Liver (tissue), 9 donors: ENCODE data around the gene SLC39A3. TPM values are rescaled to one million over a fixed set of nuclear protein-coding genes. Genes with fewer than 3 reads are reported as not detected.

ENCODE experiments used
- DNase-seq: peaks from one replicate; pipeline ENCODE4 v3.0.0-alpha.2; 2017; ENCODE audit warnings: low spot score
- H3K27ac ChIP-seq, 2 donors: one replicate each; pipeline ENCODE4 v1.7.0; 2013; ENCODE audit warnings: inconsistent platforms in 2 of 2, low read length in 2 of 2, control low read depth in 1 of 2, low read depth in 1 of 2, mild to moderate bottlenecking in 1 of 2
- H3K27me3 ChIP-seq, 4 donors: one replicate each; pipeline versions ENCODE4 v1.6.1 to v1.7.0; 2013; ENCODE audit warnings: low read length in 3 of 4, inconsistent platforms in 1 of 4, mild to moderate bottlenecking in 1 of 4, moderate library complexity in 1 of 4; ENCODE audit not compliant: control insufficient read depth in 4 of 4, insufficient read depth in 4 of 4
- H3K36me3 ChIP-seq, 4 donors: one replicate each; pipeline versions ENCODE4 v1.6.1 to v1.7.0; 2013; ENCODE audit warnings: low read length in 3 of 4, mild to moderate bottlenecking in 3 of 4, low read depth in 1 of 4, moderate library complexity in 1 of 4; ENCODE audit not compliant: control insufficient read depth in 4 of 4, insufficient read depth in 3 of 4
- H3K4me1 ChIP-seq, 4 donors: one replicate each; pipeline versions ENCODE4 v1.6.1 to v1.7.0; 2013; ENCODE audit warnings: low read length in 3 of 4, mild to moderate bottlenecking in 3 of 4, moderate library complexity in 1 of 4; ENCODE audit not compliant: control insufficient read depth in 4 of 4, insufficient read depth in 4 of 4
- H3K4me3 ChIP-seq, 3 donors: one replicate each; pipeline versions ENCODE4 v1.6.1 to v1.7.0; 2013; ENCODE audit warnings: low read length in 3 of 3, control low read depth in 1 of 3, low read depth in 1 of 3, mild to moderate bottlenecking in 1 of 3
- H3K9ac ChIP-seq, 2 donors: one replicate each; pipeline ENCODE4 v1.7.0; 2013; ENCODE audit warnings: low read length in 2 of 2, mild to moderate bottlenecking in 2 of 2, moderate library complexity in 2 of 2, control low read depth in 1 of 2, low read depth in 1 of 2
- H3K9me3 ChIP-seq, 4 donors: one replicate each; pipeline versions ENCODE4 v1.6.1 to v1.7.0; 2013; ENCODE audit warnings: low read length in 3 of 4; ENCODE audit not compliant: control insufficient read depth in 4 of 4
- ATF3 ChIP-seq: IDR thresholded peaks from 2 replicates; pipeline ENCODE4 v1.6.1; 2016; ENCODE audit warnings: antibody characterized with exemption
- EGR1 ChIP-seq, 2 donors: IDR thresholded peaks; 2 replicates each; pipeline ENCODE4 v1.6.1; 2016 to 2018; ENCODE audit warnings: antibody characterized with exemption in 2 of 2, low read depth in 2 of 2
- FOXA2 ChIP-seq: IDR thresholded peaks from 2 replicates; pipeline ENCODE4 v1.6.1; 2016; ENCODE audit warnings: antibody characterized with exemption
- HNF4A ChIP-seq, 2 donors: conservative IDR thresholded peaks; 2 replicates each; pipeline ENCODE4 v1.6.1; 2016; ENCODE audit warnings: antibody characterized with exemption in 2 of 2, mild to moderate bottlenecking in 2 of 2
- HNF4G ChIP-seq: IDR thresholded peaks from 2 replicates; pipeline ENCODE4 v1.6.1; 2016; ENCODE audit warnings: antibody characterized with exemption
- JUND ChIP-seq, 2 donors: IDR thresholded peaks; 2 replicates each; pipeline ENCODE4 v1.6.1; 2016; ENCODE audit warnings: antibody characterized with exemption in 2 of 2
- MAX ChIP-seq: IDR thresholded peaks from 2 replicates; pipeline ENCODE4 v1.6.1; 2016; ENCODE audit warnings: antibody characterized with exemption
- REST ChIP-seq: IDR thresholded peaks from 2 replicates; pipeline ENCODE4 v1.6.1; 2016; ENCODE audit warnings: antibody characterized with exemption, mild to moderate bottlenecking
- RXRA ChIP-seq, 2 donors: IDR thresholded peaks; 2 replicates each; pipeline ENCODE4 v1.6.1; 2017 to 2018; ENCODE audit warnings: antibody characterized with exemption in 2 of 2, mild to moderate bottlenecking in 1 of 2
- SP1 ChIP-seq: IDR thresholded peaks from 2 replicates; pipeline ENCODE4 v1.6.1; 2018; ENCODE audit warnings: antibody characterized with exemption, mild to moderate bottlenecking
- TAF1 ChIP-seq: conservative IDR thresholded peaks from 2 replicates; pipeline ENCODE4 v1.6.1; 2016; ENCODE audit warnings: antibody characterized with exemption, mild to moderate bottlenecking
- ZBTB33 ChIP-seq: IDR thresholded peaks from 2 replicates; pipeline ENCODE4 v1.6.1; 2016; ENCODE audit warnings: antibody characterized with exemption
- WGBS: extraction: QIAGEN DNeasy Blood & Tissue Kit; methylation state at CpG from one replicate; pipeline ENCODE4 v1.1.7; 2013; 5-methylcytosine and 5-hydroxymethylcytosine counted together
- polyA plus RNA-seq, 2 donors: library from polyadenylated mRNA; stranded (reverse) in 1 of 2; unstranded in 1 of 2; fragments of 200-250 nt in 1 of 2; fragments of >200 nt in 1 of 2; fragmentation: Nextera tagmentation in 1 of 2; extraction: Ambion mirVana in 1 of 2; gene quantifications; one replicate each; pipeline versions ENCODE4 v1.2.1 to v1.2.3, GENCODE V29; 2013 to 2015
- total RNA-seq, 2 donors: library from RNA; depleted of rRNA; stranded (reverse); fragments of >200 nt; gene quantifications; one replicate each; pipeline ENCODE4 v1.2.3, GENCODE V29; 2014
- donor health status: healthy.
- donor health status: healthy.
- donor health status: healthy.
- donor health status: healthy.
- donor health status: healthy.

Gene SLC39A3
- total and polyA plus RNA-seq, 4 donors, result 19.8 to 29.0 (median 24.2) TPM

- no peak overlapping the region for H3K9ac ChIP-seq
- peaks cover 0 to 7% (median 3%) of the 10 kb centered on the region in 4 donors for H3K27me3 ChIP-seq
- peaks cover 0 to 8% (median 5%) of the 10 kb centered on the region in 4 donors for H3K4me1 ChIP-seq
- no peak overlapping the region for H3K27ac ChIP-seq
- no peaks in the 10 kb centered on the region for H3K36me3 ChIP-seq
- TF ChIP-seq ZBTB33, result no peak
- no peak for TF ChIP-seq SP1
- no peak for TF ChIP-seq JUND (IDR thresholded peaks at IDR 0.05)
- no peak for TF ChIP-seq FOXA2
- TF ChIP-seq MAX, result no peak
- TF ChIP-seq RXRA (IDR thresholded peaks at IDR 0.05), result no peak
- TF ChIP-seq REST, result no peak
- no peak for TF ChIP-seq TAF1
- no peak for TF ChIP-seq EGR1 (IDR thresholded peaks at IDR 0.05; ENCODE audit: low read depth in 2 of 2)
- no peak for TF ChIP-seq HNF4G
- TF ChIP-seq HNF4A (conservative IDR thresholded peaks at IDR 0.05), result no peak
- 81% methylated on average over 52 of the region's 52 CpGs for WGBS
- peaks cover 3 to 14% (median 6%) of the 10 kb centered on the region in 4 donors for H3K9me3 ChIP-seq
- no peak overlapping the region for H3K4me3 ChIP-seq
- DNase-seq, result no peak
These were observed 21.9 kb downstream of the SLC39A3 start for GRCh38 chr19:2717638-2718541.

GRCh38 chr19:2716722-2717637 is 22.8 kb downstream of the SLC39A3 start:
- H3K4me3 ChIP-seq, result no peak overlapping the region
- WGBS, result 87% methylated on average over 51 of the region's 51 CpGs
- H3K9me3 ChIP-seq, result peaks cover 3 to 14% (median 6%) of the 10 kb centered on the region in 4 donors
- no peak overlapping the region for H3K9ac ChIP-seq
- peaks cover 0 to 6% (median 1%) of the 10 kb centered on the region in 4 donors for H3K27me3 ChIP-seq
- no peak overlapping the region for H3K27ac ChIP-seq
- no peak for DNase-seq
- no peak for TF ChIP-seq ATF3
- TF ChIP-seq MAX, result no peak
- no peak for TF ChIP-seq EGR1 (IDR thresholded peaks at IDR 0.05; ENCODE audit: low read depth in 2 of 2)
- no peaks in the 10 kb centered on the region for H3K36me3 ChIP-seq
- H3K4me1 ChIP-seq, result peaks cover 0 to 8% (median 5%) of the 10 kb centered on the region in 4 donors
